ENCODE measurements around the gene INPP5F. TPM values are rescaled to one million over a fixed set of nuclear protein-coding genes. Genes with fewer than 3 reads are reported as not detected.

The INPP5F gene
- total and polyA plus RNA-seq, 10 of the 15 experiments (the other 5 are each of a cell fraction or from before 2014, with no cell fraction given), result 6.0 to 49.3 (median 34.3) TPM

DNA sequence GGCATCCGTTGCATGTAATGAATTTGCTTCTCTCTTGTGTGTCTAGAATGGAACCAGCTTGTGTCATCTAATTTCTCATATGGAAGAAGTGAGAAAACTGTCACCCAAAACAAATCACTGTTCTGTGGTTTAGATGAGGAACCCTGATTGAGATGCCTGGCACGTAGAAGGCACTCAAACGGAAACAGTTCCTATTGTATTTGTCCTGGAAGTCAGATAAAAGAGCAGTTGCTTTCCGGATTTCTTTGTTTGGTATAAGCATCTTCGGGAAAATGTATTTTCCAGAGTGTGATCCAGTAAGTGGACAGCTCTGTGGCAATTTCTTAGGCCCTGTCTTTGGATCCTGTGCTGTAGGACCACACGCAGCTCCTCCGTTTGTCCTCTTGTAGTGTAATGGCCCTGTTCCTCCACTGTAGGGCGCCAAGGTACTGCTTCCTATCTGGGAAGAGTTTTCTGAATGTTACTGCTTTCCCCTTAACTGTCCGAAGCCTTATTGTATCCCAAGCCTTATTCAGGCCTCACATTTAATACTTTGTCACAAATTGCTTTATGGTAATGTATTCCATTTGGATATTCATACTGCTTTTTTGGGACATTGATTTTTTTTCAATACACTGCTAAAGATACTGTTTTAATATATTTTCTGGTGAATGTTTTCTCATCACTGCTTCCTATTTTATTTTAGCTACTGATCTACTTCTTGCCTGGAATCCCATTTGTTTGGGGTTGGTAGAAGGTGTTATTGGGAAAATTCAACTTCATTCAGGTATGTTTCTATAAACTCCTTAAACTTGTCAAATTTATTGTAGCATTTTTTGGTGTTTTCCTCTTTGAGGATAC lies 24.8 kb downstream of the INPP5F start (continued):
- TF ChIP-seq, protein P1, sequence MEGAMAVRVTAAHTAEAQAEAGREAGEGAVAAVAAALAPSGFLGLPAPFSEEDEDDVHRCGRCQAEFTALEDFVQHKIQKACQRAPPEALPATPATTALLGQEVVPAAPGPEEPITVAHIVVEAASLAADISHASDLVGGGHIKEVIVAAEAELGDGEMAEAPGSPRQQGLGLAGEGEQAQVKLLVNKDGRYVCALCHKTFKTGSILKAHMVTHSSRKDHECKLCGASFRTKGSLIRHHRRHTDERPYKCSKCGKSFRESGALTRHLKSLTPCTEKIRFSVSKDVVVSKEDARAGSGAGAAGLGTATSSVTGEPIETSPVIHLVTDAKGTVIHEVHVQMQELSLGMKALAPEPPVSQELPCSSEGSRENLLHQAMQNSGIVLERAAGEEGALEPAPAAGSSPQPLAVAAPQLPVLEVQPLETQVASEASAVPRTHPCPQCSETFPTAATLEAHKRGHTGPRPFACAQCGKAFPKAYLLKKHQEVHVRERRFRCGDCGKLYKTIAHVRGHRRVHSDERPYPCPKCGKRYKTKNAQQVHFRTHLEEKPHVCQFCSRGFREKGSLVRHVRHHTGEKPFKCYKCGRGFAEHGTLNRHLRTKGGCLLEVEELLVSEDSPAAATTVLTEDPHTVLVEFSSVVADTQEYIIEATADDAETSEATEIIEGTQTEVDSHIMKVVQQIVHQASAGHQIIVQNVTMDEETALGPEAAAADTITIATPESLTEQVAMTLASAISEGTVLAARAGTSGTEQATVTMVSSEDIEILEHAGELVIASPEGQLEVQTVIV (IDR thresholded peaks at IDR 0.05; ENCODE audit: borderline replicate concordance, partially characterized antibody), result no peak
- no peak for TF ChIP-seq SIN3A (IDR thresholded peaks at IDR 0.05; ENCODE audit: low read depth, low read length)
- TF ChIP-seq, protein P2, sequence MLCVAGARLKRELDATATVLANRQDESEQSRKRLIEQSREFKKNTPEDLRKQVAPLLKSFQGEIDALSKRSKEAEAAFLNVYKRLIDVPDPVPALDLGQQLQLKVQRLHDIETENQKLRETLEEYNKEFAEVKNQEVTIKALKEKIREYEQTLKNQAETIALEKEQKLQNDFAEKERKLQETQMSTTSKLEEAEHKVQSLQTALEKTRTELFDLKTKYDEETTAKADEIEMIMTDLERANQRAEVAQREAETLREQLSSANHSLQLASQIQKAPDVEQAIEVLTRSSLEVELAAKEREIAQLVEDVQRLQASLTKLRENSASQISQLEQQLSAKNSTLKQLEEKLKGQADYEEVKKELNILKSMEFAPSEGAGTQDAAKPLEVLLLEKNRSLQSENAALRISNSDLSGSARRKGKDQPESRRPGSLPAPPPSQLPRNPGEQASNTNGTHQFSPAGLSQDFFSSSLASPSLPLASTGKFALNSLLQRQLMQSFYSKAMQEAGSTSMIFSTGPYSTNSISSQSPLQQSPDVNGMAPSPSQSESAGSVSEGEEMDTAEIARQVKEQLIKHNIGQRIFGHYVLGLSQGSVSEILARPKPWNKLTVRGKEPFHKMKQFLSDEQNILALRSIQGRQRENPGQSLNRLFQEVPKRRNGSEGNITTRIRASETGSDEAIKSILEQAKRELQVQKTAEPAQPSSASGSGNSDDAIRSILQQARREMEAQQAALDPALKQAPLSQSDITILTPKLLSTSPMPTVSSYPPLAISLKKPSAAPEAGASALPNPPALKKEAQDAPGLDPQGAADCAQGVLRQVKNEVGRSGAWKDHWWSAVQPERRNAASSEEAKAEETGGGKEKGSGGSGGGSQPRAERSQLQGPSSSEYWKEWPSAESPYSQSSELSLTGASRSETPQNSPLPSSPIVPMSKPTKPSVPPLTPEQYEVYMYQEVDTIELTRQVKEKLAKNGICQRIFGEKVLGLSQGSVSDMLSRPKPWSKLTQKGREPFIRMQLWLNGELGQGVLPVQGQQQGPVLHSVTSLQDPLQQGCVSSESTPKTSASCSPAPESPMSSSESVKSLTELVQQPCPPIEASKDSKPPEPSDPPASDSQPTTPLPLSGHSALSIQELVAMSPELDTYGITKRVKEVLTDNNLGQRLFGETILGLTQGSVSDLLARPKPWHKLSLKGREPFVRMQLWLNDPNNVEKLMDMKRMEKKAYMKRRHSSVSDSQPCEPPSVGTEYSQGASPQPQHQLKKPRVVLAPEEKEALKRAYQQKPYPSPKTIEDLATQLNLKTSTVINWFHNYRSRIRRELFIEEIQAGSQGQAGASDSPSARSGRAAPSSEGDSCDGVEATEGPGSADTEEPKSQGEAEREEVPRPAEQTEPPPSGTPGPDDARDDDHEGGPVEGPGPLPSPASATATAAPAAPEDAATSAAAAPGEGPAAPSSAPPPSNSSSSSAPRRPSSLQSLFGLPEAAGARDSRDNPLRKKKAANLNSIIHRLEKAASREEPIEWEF (IDR thresholded peaks at IDR 0.05; ENCODE audit: insufficient replicate concordance, low read depth, low read length), result no peak
- TF ChIP-seq JUNB (IDR thresholded peaks at IDR 0.05), result 0 out of 2 replicates have a peak, but pooled peaks have one; percentile 6
- TF ChIP-seq, protein P3, sequence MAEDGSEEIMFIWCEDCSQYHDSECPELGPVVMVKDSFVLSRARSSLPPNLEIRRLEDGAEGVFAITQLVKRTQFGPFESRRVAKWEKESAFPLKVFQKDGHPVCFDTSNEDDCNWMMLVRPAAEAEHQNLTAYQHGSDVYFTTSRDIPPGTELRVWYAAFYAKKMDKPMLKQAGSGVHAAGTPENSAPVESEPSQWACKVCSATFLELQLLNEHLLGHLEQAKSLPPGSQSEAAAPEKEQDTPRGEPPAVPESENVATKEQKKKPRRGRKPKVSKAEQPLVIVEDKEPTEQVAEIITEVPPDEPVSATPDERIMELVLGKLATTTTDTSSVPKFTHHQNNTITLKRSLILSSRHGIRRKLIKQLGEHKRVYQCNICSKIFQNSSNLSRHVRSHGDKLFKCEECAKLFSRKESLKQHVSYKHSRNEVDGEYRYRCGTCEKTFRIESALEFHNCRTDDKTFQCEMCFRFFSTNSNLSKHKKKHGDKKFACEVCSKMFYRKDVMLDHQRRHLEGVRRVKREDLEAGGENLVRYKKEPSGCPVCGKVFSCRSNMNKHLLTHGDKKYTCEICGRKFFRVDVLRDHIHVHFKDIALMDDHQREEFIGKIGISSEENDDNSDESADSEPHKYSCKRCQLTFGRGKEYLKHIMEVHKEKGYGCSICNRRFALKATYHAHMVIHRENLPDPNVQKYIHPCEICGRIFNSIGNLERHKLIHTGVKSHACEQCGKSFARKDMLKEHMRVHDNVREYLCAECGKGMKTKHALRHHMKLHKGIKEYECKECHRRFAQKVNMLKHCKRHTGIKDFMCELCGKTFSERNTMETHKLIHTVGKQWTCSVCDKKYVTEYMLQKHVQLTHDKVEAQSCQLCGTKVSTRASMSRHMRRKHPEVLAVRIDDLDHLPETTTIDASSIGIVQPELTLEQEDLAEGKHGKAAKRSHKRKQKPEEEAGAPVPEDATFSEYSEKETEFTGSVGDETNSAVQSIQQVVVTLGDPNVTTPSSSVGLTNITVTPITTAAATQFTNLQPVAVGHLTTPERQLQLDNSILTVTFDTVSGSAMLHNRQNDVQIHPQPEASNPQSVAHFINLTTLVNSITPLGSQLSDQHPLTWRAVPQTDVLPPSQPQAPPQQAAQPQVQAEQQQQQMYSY (CRISPR knock-in tag; IDR thresholded peaks at IDR 0.05), result no peak
- no peak for TF ChIP-seq TAF1 (IDR thresholded peaks at IDR 0.05; ENCODE audit: borderline replicate concordance, low read depth, low read length)
- TF ChIP-seq, protein P4, sequence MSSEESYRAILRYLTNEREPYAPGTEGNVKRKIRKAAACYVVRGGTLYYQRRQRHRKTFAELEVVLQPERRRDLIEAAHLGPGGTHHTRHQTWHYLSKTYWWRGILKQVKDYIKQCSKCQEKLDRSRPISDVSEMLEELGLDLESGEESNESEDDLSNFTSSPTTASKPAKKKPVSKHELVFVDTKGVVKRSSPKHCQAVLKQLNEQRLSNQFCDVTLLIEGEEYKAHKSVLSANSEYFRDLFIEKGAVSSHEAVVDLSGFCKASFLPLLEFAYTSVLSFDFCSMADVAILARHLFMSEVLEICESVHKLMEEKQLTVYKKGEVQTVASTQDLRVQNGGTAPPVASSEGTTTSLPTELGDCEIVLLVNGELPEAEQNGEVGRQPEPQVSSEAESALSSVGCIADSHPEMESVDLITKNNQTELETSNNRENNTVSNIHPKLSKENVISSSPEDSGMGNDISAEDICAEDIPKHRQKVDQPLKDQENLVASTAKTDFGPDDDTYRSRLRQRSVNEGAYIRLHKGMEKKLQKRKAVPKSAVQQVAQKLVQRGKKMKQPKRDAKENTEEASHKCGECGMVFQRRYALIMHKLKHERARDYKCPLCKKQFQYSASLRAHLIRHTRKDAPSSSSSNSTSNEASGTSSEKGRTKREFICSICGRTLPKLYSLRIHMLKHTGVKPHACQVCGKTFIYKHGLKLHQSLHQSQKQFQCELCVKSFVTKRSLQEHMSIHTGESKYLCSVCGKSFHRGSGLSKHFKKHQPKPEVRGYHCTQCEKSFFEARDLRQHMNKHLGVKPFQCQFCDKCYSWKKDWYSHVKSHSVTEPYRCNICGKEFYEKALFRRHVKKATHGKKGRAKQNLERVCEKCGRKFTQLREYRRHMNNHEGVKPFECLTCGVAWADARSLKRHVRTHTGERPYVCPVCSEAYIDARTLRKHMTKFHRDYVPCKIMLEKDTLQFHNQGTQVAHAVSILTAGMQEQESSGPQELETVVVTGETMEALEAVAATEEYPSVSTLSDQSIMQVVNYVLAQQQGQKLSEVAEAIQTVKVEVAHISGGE (CRISPR knock-in tag; IDR thresholded peaks at IDR 0.05), result no peak
- TF ChIP-seq CBX3 (IDR thresholded peaks at IDR 0.05; ENCODE audit: borderline replicate concordance, low read depth), result no peak
- TF ChIP-seq, protein P5, sequence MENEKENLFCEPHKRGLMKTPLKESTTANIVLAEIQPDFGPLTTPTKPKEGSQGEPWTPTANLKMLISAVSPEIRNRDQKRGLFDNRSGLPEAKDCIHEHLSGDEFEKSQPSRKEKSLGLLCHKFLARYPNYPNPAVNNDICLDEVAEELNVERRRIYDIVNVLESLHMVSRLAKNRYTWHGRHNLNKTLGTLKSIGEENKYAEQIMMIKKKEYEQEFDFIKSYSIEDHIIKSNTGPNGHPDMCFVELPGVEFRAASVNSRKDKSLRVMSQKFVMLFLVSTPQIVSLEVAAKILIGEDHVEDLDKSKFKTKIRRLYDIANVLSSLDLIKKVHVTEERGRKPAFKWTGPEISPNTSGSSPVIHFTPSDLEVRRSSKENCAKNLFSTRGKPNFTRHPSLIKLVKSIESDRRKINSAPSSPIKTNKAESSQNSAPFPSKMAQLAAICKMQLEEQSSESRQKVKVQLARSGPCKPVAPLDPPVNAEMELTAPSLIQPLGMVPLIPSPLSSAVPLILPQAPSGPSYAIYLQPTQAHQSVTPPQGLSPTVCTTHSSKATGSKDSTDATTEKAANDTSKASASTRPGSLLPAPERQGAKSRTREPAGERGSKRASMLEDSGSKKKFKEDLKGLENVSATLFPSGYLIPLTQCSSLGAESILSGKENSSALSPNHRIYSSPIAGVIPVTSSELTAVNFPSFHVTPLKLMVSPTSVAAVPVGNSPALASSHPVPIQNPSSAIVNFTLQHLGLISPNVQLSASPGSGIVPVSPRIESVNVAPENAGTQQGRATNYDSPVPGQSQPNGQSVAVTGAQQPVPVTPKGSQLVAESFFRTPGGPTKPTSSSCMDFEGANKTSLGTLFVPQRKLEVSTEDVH (IDR thresholded peaks at IDR 0.05; ENCODE audit: low read depth, partially characterized antibody), result no peak
